ENCODE data around the gene FGF4.
A peak's percentile ranks its signal among the peaks of the same experiment; 100 is the strongest.

Gene FGF4

DNA sequence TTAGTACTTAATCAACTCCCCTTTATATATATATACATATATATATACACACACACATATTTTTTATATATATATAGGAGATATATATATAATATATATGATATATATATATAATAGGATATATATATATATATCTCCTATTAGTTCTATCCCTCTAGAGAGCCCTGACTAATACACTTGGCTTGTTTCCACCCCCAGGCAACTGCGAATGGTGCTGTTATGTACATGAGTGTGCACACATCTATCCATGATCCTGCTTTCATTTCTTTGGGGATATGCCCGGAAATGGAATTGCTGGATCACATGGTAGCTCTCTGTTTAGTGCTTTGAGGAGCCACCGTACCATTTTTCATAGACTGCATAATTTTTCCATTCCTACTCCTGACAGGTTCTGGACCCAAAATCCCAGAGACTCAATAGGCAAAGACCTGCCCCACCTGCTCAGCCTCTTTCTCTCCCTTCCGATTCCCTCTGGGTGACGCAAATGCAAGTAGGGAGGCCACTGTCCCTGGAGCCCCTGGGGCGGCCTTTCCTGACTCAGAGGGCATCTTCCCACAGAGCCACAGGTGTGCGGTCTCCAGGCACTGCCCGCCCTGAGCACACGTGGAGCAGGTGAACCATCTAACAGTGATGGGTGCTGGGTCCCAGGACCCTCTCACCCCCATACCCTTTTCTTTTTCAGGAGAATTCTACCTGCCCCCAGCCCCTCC lies 32.1 kb upstream of the FGF4 start:
- DNase-seq (ENCODE audit: low spot score), result no peak

DNA sequence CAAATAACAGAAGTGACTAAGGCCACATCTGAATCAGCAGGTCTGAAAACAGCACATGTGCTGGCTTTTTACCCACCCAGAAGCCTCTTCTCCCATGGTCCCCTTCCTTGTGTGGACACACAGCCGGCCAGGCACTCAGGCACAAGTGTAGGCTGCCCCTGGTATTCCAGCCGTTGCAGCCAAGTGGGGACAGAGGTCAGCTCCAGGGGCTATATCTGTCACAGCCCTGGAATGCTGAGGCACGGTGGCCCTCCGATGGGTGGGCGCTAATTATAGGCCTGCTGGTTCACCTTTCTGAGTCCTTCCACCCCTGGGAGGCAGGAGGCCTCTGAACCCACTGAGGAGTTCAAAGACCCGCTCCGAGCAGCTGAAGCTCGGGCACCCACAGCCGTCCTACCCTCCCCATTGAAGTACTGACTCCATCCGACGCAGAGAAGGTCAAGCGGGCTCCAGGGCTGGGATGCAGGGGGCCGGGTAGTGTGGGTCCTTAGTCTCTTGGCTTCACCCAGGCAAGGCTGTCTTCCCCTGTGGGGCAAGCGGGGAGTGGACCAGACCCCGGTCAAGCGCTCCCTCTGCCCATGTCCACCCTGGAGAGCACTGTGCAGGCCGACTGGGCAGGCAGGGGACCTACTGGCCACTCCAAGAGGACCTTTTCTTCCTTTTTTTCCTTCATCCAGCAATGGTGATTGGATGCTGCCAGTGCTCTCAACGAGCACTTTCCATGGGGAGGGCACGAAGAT lies 29.8 kb upstream of the FGF4 start:
- no peak for DNase-seq (ENCODE audit: low spot score)

DNA sequence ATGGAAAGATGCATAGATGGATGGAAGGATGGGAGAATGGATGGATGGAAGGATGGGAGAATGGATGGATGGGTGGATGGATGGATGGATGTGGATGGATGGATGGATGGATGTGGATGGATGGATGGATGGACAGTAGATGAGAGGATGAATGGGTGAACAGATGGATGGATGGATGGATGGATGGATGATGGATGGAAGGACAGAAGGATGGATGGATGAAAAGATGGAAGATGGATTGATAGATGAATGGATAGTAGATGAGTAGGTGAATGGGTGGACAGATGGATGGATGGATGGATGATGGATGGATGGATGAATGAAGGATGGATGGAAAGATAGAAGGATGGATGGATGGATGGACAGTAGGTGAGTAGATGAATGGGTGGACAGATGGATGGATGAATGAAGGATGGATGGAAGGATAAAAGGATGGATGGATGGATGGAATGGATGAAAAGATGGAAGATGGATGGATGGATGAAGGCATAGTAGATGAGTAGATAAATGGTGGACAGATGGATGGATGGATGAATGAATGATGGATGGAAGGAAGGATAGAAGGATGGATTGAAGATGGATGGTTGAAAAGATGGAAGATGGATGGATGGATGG lies 28.6 kb upstream of the FGF4 start:
- no peak for DNase-seq (ENCODE audit: low spot score)

DNA sequence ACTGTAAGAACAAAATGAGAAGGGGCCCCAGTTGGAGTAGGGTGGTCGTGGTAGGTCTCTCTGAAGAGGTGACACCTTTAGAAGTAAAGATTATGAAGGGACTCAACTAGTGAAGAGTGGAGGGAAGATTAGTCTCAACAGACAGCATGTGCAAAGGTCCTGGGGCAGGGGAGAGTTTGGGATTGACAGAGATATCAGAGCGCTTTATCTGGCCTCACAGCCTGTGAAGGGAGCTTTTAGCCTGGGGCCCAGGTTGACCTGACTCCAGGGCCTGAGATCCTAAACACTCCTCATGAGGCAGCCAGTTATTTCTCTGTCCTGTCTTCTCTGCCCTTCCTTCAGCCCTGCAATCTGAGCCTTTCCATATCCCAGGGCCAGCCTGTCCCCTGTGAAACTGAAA lies 27.9 kb upstream of the FGF4 start:
- no peak for DNase-seq (ENCODE audit: low spot score)

DNA sequence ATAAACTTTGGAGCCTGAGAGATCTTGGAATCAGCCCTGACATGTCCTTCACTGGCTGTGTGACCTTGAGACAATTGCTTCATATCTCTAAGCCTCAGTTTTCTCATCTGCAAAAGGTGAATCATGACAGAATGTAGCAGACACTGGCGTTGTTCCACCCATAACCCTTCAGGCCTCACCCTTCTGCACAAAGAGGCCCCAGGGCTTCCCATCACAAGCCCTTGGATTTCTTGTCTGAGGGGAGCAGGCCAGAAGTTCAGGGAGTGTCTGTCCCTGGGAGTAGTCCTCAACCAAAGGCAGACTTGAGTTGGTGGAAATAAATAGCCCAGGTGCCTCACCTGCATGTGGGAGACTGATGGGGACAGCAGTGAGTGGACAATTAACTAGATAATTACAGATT lies 27.4 kb upstream of the FGF4 start:
- no peak for DNase-seq (ENCODE audit: low spot score)

DNA sequence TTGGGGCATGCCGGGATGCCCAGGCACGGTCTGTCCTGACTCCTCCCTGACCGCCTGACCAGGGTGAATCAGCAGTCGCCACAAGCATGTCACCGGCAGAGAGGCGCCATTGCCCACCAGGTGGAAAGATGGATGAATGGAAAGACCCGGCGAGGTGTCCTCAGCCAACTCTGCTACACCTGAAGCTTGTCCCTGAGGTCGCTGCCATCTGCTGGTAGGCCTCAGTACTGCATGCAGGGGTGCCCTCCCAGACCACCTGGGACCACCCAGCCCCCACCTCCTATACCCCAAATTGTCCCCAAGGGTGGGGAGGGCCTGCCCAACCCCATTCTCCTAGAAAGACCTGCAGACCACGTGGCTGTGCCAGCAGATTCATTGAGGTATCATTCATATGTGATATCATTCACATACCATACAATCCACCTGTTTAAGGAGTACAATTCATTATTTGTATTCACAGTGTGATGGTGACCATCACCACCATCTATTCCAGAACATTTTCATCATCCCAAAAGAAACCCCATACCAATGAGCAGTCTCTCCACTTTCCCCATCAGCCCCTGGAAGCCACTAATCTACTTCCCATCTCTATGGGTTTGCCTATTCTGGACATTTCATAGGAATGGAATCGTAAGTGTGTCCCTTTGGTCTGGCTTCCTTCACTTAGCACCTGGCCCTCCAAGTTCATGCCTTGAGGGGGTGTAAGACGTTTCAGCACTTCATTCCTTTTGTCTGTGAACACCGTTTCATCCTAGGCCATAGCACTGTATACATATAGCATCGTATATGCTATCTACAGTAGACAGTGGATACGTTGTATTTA lies 26.6 kb upstream of the FGF4 start:
- DNase-seq (ENCODE audit: low spot score), result peak; percentile 88

DNA sequence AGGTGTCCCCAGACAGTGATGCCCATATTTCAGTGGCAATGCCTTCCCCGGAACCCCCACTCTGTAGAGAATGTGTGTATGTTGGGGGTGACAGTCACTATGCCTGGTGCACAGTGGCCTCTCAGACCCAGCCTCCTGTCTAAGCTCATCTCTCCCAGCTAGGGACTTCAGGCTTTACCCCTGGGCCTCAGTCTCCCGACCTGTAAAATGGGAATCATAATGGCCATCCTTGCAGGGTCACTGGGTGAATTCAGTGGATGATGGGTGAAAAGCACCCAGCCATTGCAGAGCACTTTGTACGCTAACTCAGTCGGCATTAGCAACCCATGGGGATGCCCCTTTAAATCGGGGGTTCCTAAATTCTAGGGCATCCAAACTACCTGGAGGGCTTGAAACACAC lies 25.1 kb upstream of the FGF4 start:
- no peak for DNase-seq (ENCODE audit: low spot score)

DNA sequence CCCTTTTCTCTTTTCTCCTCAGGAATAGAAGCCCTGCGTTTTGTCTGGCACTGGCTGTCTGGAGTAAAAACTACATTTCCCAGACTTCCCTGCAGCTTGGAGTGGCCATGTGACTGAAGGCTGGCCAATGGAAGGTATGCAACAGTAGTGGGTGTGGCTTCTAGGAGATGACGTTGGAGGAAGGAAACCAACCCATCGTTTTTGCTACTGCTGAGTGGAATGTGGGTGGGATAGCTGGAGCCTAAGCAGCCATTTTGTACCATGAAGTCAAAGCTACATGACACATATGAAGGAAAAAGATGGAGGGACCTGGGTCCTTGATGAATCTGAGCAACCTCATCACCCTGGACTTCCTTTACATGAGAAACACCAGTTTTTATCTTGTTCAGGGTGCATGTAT lies 24.4 kb upstream of the FGF4 start:
- peak; percentile 67 for DNase-seq (ENCODE audit: low spot score)

DNA sequence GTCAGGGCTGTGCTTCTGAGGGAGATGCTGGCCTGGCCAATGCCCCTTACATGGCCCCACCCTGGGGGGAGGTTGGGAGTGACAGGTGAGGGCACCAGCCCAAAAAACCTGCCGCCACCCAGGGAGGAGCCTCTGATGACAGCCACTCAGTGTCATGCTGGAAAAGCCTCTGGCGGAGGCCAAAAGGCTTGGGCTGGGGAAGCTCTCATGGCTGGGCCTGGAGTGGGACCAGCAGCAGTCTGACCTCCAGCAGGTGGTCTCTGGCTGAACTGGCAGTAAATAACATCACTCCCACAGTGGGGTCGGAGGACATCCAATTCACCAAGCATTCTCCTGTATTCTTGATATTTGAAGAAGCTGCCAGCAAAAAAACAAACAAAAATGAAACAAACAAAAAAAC lies 24.0 kb upstream of the FGF4 start:
- no peak for DNase-seq (ENCODE audit: low spot score)

DNA sequence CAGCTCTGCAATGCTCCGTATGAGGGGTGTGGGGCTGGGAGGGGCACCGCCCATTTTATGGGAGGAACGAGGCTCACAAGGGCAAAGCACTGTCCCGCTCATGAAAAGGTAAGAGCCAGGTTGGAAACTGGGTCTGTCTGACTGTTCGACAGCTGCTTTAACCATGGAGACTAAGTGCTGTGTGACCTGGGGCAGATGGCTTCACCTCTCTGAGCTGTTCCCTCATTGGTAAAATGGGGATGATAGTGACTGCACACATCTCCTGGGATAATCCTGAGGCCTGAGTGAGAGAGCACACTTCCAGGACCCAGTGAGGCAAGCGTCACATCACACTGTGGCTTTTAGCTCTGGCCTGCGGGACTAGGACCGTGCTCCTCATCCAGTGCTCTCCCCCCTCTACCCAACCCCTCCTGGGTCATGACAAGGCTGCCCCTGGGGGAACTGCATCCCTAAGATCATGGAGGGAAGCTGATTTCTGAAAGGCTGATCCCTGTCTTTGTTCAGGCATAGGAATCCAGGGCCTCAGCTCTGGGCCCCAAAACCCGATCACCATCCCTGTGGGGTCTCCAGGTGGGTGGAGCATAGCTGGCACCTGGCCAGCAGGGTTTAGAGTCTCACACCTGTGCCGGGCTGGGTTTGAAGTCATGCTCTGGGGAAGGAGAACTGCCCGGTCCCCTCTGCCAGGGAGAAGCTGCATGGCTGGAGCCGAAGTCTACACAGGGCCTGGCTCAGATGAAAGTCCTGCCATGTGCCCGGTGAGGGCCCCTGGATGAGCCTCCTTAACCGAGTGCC lies 22.8 kb upstream of the FGF4 start:
- DNase-seq (ENCODE audit: low spot score), result no peak

DNA sequence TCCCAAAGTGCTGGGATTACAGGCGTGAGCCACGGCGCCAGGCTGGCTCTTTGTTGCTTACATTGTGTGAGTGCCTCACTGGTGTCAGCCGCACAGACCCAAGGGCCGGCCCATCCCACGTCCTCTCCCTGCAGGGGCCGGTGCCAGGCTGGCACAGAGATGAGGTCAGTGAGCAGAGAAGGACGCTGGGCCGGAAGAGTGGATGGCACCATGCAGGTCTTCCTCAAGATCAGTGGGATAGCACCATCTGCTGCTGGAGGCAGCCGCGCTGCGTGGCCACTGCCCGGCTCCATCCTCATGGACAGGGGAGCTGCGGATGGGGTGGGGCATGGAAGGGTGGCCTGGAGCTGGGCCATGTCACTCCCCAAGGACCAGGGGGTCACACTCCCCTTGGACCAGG lies 22.0 kb upstream of the FGF4 start:
- DNase-seq (ENCODE audit: low spot score), result no peak

DNA sequence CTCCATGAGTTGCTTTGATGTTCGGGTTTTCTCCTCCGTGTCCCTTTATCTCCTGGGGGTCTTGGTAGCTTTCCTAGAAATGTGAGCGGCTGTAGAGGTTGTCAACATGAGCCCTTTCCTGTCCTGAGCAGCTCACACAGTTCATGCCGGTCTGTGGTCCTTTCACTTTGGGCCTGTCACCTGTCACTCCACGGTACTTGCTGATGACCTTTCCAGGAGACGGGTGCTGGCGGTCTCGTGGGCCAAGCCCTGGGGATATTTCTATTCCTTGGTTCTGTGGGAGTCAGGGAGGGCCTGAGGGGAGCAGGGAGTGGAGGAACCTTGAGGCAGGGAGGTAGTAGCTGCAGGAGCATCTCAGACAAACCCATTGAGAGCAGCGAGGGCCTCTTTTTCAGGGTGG lies 20.9 kb upstream of the FGF4 start:
- no peak for DNase-seq (ENCODE audit: low spot score)

DNA sequence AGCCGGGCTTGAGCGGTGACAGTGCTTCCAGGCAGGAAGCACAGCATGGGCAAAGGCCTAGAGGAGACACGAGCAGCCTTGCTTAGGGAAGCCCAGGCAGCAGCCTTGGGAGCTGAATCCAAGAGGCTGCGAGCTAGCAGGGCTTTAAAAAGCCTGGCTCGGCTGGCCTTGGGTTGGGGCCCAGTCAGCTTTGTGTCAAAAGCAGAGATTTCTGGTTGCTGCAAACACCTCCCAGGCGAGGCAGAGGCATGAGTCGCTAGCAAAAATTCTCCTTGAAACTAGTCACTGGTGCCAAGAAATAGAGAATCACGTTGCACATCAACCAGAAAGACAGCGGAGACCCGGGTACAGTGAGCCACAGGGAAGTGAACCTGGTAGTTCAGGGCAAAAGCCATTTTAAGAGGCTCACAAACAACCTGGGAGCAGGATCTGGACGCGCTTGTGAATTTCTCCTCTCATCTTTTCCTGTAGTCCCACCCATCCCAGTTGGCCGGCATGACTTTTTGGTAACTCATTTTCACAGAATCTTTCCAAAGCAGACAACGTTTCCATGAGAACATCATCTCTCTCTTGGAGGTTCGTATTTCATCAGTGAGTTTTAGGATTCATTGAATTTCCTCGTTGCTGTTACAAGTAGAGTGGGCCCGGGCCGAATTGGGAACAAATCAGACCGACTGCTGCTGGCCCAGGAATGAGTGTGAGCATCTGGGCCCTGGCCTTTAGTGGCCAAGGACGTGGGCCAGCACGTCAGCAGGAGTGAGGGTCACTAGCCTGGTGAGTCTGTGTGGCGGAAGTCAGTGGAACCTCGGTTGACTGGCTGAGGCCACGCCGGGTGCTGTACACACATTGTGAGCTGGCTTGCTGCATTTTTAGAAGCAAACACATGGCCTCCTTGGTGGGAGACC lies 16.4 kb upstream of the FGF4 start:
- DNase-seq (ENCODE audit: low spot score), result no peak

DNA sequence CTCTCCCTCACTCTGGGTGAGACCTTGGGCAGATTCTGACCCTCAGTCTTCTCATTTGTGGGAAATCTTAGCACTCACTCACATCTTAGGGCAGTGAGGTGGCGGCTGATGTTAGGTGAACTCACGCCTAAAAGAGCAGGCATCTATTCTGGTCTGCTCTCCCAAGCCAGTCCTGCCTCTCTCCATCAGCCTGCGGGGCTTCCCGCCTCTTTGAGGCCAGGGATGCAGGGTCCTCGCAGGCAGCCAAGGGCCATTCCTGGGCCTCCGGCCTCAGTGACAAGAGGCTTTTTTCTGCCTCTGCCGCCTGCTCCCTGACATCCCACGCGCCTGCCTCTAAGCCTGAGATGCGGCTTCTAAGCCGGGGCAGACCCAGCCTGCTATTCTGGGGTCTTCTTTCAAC lies 13.8 kb upstream of the FGF4 start:
- DNase-seq (ENCODE audit: low spot score), result no peak

DNA sequence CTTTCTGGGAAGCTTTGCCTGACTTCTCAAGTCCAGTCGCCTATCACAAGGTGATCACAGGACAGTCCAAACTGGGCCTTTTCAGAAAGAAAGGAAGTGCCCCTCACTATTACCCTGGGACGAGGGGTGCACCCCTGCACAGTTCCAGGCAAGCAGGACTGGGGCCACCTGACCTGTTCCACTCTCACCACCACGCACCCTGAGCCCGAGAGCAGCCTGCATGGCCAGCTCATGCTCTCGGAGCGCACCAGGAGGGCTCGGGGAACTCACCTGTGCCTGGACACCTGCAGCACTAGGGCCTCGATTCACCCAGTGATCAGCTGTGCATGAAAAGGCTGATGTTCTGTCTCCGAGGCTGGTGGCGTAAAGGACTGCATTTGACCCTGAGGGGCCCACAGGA lies 12.8 kb upstream of the FGF4 start:
- DNase-seq (ENCODE audit: low spot score), result no peak

DNA sequence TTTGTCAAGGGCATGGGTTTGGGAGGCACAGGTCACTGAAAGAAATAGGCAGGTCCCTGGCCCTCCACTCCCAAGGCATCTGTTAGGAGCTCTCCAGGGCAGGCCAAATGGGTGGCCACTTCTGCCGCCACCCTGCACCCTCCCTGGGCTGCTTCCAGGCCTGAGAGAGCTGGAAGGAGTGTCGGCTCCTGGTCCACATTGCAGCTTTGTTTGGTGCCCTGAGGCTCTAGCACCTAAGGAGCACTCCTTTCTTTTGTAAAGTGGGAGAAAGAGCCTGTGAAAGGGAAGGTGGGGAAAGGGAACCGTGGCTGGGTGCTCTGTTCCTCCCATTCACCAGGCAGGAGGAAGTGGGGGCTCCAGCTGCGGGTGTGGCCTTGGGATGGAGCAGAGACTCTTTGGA lies 12.3 kb upstream of the FGF4 start:
- DNase-seq (ENCODE audit: low spot score), result no peak

DNA sequence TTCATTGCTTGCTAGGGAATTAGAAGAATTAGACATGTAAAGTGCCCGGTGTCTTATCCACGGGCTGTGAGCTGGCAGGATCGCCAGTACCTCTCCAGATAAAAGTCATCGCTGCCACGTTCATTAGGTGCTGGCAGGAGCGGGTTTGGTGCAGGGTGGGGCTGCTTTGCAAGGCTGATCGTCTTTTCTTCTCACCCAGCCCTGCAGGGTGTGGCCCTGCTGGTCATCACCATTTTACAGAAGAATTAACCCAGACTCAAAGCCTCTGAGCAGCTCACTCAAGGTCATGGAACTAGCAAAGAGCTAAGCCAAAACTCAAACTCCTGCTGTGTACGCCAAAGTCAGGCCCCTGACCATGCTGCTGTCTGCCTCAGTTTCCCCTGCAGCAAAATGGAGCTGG lies 6.1 kb upstream of the FGF4 start:
- DNase-seq (ENCODE audit: low spot score), result no peak

DNA sequence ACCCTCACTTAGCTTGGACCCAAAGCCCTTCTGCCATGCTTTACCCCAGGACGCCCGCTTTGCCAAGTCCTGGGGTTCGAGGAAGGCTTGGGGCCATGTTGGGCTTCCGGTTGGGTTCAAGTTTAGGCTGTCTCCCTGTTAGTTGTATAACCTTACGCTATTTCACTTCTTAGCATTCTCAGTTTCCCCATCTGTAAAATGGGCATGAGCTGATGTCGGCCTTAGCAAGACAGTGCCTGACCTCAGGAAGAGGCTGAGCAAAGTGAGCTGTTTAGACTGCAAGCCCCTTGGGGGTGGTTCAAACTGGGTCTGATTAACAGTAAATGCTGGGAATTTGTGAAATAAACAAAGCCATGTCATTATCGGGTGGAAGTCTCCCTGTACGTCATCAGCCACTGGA lies 3.2 kb upstream of the FGF4 start:
- DNase-seq (ENCODE audit: low spot score), result no peak

DNA sequence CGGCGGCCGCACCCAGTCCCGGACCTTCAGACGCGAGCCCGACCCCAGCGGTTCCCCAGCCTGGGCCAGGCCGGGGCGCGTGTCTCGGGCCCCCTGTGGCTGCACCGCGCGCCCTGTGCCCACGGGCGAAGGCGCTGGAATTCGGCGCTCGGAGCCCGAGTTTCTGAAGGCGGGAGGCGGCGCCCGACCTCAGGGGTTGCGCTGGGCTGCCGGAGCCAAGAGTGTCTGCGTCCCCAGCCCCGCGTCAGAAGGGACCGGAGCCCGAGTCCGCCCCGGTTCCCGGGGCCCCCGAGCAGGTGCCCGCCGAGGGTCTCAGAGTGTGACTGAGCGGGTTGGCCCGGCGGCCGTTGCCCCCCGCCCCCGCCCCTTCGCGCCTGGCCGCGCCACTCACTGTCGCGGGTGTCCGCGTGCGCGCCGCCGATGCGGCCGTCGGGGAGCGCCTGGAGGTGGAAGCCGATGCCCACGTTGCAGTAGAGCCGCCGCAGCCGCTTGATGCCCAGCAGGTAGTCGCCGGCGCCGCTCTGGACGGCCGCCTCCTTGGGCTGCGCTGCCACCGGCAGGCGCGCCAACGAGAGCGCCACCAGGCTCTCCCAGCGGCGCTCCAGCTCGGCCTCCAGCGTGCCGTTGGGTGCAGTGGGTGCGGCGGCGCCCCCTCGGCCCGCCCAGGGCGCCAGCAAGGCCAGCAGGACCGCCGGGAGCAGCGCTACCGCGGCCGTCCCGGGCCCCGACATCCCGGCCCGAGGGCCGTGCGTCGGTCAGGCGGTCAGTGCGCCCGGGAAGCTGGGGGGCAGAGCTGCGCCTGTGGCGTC lies 583 bp downstream of the FGF4 start:
- DNase-seq (ENCODE audit: low spot score), result peak; percentile 45

Measured in iPS-NIHi11 (cell line).